ENCODE results near the gene RRAS.

DNA sequence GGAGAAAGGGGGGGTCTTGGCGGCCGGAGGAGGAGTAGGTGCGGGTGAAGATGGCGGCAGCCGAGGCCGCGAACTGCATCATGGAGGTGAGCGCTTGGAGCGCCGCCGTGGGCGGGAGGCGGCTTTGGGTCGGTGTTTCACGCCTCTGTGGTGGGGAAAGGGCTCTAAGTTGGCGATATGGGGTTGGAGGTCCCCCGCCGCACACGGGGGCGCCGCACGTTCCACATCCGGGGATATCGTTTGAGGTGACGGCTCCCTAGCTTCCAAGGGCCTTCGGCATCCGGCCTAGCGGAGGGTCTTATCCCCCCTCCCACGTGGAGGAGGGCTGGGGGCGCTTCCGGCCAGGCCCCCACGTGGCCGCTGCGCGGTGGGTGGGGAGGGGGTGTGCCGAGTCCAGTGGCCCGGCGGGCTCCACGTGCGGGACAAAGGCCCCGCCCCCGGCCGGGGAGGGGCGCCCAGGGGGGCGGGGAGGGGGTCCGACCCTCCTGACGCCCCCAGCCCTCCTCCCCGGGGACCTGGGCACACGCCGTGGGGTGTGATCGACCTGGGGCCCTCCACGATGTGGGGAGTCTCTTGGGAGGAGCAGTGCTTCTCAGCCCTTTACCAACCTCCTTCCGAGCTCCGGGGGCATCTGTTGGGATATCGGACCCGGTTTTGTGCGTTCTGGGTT, 37.4 kb upstream of the RRAS start, which contains the start of gene PRMT1:
- TF ChIP-seq, protein P1, sequence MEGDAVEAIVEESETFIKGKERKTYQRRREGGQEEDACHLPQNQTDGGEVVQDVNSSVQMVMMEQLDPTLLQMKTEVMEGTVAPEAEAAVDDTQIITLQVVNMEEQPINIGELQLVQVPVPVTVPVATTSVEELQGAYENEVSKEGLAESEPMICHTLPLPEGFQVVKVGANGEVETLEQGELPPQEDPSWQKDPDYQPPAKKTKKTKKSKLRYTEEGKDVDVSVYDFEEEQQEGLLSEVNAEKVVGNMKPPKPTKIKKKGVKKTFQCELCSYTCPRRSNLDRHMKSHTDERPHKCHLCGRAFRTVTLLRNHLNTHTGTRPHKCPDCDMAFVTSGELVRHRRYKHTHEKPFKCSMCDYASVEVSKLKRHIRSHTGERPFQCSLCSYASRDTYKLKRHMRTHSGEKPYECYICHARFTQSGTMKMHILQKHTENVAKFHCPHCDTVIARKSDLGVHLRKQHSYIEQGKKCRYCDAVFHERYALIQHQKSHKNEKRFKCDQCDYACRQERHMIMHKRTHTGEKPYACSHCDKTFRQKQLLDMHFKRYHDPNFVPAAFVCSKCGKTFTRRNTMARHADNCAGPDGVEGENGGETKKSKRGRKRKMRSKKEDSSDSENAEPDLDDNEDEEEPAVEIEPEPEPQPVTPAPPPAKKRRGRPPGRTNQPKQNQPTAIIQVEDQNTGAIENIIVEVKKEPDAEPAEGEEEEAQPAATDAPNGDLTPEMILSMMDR (IDR thresholded peaks at IDR 0.05), result no peak
- peak in 1 of 2 donors; percentile 8 for TF ChIP-seq POLR2A (IDR thresholded peaks at IDR 0.05)
